ENCODE measurements around the gene LGALS8.
"Not testable (repeated sequence)": the region's sequence is repeated elsewhere in the genome, so short reads cannot be mapped to it uniquely, and the experiment has no call there.

LGALS8 gene

DNA sequence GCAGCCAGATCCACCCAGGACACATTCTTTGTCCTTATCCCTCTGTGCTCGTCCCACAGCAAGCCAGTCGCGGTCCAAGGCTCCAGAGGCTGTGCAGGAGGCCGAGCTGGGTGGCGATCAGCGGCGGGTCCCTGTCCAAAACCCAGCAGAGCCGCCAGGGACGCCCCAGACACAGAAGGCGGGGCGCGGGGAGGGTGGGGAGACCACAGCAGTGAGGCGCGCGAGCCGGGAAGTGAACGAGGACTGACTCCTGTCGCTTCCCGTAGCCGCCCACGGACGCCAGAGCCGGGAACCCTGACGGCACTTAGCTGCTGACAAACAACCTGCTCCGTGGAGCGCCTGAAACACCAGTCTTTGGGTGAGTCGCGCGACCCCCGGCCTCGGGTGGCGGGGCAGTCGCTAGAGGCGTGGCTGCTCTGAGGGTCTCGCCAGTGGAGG is at the start of gene LGALS8:
Gene LGALS8 (plus strand): TSS at position 279 of the 438 bp plus-strand sequence. CDS start 2,089 bp downstream, outside the sequence.
- peak; percentile 97 for DNase-seq

DNA sequence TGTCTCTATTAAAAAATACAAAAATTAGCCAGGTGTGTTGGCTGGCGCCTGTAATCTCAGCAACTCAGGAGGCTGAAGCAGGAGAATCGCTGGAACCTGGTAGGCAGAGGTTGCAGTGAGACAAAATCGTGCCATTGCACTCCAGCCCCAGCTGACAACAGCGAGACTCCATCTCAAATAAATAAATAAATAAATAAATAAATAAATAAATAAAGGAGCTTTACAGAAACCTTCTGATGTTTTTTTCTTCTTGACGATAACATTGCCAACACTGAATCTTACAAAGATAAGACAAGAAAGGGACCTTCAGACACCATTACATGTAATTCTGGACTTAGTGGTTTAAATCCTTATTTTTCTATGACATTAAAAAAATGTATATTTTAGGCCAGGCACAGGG is 47.8 kb upstream of the LGALS8 start:
- no peak for DNase-seq

DNA sequence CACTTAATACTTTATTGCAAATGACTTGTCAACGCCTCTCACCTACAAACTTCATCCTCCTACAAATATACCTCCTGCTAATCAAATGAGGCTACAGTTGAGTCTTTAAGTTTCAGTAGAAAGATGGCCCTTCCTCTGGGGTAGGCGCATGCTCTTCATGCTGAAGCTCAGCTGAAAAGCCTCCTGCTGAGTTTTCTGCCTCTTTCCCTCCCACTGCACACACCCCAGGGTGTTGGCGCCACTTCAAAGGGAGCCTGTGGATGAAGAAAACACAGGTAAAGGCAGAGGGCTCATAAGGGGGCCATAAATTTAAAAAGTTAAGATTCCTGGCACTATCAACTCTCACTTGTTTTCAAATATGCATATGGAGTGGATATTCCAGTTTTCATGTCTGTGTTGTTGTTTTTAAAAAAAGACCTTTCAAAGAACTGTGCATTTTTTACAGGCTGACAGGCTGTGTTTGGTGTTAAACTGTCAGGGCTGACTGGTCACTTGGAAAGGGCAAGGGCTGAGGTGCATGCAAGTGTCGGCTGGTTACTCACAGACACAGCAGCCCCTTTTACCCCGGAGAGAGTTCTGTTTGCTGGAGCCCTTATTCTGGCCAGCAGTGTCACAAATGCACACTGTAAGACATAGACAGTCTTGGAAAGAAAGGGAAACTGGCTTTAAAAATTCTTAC is 42.9 kb upstream of the LGALS8 start:
- no peak for DNase-seq

DNA sequence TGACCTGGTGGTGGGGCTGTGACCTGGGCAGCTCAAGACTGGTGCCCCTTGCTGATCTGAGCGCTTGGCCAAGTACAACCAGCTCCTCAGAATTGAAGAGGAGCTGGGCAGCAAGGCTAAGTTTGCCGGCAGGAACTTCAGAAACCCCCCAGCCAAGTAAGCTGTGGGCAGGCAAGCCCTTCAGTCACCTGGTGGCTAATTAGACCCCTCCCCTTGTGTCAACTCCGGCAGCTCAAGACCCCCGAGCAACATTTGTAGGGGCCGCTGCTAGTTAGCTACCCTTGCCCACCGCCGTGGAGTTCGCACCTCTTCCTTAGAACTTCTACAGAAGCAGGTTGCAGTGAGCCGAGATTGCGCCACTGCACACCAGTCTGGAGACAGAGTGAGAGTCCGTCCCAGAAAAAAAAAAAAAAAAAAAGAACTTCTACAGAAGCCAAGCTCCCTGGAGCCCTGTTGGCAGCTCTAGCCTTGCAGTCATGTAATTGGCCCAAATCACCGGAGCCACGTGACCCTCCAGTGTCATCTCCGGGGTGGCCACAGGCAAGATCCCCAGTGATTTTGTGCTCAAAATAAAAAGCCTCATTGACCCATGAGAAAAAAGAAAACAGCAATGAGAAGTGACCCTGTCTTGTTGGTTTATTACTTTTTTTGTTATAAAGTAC is 39.3 kb upstream of the LGALS8 start:
- DNase-seq: no peak

DNA sequence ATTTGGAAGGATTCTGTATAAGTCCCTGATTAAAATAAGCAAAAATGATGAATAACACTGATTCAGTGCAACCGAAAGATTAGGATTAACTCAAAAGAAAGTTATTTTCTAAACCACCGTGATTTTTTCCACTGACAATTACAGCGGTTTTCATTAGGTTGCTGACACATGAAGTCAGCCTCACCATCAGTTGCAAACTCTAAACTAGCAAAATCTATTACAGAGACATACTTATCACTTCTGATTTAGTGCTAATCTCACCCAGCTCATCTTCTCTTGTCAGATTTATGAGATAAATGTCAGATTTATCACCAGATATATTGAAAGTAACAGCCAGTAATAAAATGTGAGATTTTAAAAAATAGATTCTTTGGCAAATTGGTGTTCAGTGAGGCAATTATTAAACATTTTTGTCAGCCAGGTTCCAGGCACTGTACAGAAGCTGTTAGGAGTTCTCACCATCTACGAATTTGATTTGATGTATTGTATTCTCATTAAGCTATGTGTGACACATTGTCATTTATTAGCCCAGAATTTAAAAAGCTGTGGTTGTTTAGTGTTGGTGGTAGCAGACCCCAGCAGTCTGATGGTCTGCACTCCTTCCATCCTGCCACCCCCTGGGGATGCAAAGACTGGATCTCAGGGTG is 37.3 kb upstream of the LGALS8 start:
- DNase-seq: no peak

DNA sequence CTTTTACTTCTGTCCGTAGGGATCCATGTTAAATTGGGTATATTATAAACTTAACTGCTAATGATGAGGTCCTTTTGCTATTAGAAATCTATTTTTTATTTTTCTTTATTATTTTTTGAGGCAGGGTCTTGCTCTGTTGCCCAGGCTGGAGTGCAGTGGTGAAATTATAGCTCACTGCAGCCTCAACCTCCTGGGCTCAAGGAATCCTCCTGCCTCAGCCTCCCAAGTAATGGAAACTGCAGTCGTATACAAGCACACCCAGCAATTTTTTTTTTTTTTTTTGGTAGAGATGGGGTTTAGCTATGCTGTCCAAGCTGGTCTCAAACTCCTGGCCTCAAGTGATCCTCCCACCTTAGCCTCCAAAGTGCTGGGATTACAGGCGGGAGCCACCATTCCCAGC is 34.6 kb upstream of the LGALS8 start:
- not testable (repeated sequence) for DNase-seq

DNA sequence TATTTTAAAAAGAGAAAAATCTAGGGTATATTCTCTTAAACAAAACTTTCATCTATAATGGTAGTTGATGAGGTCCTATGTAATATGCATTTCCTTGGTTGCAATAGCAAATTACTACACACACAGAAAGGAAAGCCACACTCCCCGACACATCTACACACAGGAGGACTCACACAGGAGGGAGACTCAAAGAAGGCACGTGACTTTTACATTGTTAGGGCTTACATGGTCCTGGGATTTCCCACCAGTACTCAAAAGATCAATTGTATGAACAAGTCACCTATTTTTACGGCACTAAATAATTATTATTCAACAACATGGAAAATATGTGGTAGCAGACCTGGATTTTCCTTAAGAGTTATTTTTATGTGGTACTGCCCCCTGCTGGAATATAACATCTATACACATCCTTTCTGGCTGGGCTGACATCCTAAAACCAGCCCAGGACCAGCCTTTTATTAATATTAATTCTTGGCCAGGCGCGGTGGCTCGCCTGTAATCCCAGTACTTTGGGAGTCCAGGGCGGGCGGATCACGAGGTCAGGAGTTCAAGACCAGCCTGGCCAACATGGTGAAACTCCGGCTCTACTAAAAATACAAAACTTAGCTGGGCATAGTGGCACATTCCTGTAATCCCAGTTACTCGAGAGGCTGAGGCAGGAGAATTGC is 33.9 kb upstream of the LGALS8 start:
- DNase-seq: peak; percentile 75

DNA sequence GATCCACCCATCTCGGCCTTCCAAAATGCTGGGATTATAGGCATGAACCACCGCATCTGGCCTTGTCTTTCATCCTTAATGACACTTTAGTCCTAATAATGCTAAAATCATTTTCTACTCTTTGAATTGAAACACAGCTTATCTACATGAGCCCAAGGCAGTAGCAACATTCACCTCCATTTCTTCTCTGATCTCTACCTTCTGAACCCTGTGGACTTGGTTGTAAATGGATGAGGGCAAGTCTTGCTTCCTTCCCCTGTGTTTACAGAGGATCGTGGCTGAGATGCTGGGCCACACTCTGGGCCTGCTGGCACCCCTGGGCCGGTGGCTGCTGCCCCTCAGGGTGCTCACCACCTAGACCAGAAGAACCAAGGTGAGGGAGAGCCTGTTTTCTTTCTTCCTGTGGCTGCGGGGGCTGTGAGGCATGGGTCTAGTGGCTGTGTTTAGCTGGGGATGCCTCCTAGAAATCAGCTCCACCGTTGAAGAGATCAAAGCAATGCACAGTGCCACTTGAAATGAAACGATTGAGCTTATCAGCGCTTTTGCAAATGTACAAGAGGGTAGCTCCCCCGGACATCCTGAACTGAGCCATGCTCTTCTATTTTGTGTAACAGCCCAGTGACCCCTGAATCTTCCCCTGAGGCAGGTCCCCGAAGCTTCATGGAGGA is 32.2 kb upstream of the LGALS8 start:
- DNase-seq: no peak

DNA sequence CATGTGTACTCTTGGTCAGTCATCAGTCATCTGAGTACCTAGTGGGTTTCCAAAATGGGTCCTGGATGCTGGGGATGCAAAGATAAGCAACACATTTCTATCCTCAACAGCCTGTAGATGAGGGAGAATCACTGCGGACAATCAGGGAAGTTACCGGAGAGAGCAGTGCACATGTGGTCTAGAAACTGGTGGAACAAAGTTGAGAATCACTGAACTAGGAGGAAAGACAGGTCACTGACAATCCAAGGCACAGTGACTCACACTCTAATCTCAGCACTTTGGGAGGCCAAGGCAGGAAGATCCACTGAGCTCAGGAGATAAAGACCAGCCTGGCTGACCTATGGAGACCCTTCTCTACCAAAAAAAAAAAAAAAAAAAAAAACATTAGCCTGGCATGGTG is 31.4 kb upstream of the LGALS8 start:
- DNase-seq: no peak

DNA sequence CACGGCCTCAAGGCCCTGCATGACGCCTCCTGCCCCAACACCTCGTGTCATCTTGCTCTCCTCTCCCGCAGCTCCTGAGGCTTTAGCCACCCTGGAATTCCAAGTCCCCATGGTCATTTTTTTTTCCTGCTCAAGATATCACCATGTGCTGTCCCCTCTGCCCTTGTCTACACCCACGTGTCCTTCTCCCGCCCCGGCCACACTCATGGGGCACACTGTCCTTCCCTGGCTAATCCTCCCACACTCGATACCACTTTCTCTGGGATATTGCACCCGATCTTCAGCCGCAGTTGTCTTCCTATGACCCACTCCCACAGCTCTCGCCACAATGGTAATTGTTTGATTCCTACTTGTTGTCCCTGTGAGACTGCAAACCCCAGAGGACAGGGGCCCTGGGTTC is 29.7 kb upstream of the LGALS8 start:
- no peak for DNase-seq

DNA sequence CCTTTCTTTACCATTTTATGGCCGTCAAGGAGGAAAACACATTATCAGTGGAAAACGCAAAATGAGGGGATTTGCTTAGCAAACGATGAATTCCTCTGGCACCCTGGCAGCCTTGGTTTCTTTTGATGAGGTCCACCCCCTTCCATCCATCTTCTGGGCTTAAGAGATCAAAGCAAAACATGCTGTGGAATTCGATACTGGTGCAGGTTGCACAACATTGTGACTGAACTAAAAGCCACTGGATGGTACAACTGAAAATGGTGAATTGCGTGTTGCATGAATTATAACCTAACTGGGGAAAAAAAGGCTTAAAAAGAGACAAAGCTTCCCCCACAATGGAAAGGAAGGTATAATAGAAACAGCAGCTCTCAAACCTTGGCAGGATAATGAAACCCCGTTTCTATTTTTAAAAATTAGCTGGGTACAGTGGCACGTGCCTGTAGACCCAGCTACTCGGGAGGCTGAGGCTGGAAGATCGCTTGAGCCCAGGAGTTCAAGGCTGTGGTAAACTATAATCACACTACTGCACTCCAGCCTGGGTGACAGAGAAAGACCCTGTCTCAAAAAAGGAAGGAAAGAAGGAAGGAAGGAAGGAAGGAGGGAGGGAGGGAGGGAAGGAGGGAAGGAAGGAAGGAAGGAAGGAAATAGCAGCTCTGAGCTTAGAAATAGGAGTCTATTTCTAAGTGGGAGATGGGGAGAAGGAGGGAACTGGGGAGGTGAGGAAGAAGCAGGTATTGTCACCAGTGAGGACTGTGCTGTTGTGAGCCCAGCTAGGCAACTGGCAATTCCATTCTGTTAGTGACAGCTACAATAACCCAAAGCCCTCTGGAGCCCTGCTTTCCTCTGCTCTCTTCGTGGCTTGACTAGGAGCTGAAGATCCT is 29.0 kb upstream of the LGALS8 start:
- DNase-seq: no peak

DNA sequence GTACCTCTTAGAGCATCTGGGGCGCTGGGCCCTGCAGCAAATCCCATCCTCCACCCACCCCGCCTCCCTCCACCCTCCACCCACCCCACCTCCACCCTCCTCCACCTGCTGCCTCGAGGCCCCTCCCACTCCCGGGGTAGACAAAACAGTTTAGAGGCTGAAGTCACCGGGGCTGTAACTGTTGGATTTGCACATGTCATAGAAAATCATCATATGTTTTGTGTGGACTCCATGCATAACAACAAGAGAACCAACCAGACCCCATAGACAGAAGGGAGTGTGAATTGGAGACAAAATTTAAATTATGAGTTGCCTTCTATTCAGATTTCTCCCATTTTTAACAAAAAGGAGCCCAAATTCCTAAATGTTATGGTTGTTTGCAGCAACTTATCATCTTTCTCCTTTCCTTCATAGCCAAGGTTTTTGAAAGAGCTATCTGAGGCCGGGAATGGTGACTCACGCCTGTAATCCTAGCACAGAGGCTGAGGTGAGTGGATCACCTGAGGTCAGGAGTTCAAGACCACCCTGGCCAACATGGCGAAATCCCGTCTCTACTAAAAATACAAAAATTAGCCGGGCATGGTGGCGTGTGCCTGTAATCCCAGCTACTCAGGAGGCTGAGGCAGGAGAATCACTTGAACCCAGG is 28.2 kb upstream of the LGALS8 start:
- DNase-seq: no peak

DNA sequence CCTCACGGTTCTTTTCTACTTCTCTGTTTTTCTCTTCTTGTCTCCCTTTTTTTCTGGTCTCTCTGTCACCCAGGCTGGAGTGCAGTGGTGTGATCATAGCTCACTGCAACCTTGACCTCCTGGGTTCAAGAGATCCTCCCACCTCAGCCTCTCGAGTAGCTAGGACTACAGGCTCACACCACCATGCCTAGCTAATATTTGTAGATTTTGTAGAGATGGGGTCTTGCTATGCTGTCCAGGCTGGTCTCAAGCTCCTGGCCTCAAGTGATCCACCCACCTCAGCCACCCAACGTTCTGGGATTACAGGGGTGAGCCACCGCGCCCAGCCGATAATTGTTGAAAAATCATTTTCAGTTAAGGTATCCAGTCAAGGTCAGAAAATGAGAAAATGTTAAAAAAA is 25.9 kb upstream of the LGALS8 start:
- DNase-seq: no peak

DNA sequence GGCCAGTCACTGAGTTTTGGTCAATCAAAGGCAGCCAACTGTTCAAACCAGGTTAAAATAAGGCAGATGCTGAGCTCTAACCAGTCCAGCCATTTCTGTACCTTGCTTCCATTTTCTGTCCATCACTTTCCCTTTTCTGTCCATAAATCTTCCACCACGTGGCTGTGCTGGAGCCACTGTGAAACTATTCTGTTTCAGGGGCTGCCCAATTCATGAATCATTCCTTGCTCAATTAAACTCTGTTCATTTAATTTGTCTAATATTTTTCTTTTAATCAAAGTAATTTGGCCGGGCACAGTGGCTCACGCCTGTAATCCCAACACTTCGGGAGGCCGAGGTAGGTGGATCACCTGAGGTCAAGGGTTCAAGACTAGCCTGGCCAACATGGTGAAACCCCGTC is 22.7 kb upstream of the LGALS8 start:
- no peak for DNase-seq

DNA sequence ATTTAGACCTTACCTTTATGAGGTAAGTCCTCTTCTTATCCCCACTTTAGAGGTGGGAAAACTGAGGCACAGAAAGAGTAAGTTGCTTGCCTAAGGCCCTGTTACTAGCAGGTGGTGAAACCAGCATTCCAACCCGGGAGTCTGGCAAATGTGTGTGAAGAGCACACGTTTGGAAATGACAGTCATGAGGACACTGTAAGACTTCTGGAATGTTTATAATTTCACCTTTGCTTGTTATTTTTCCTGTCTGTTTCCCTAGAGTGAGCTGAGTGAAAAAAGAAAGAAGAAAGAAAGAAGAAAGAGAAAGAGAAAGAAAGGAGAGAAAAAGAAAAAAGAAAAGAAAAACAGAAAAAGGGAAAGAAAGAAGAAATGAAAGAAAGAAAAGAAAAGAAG is 21.2 kb upstream of the LGALS8 start:
- DNase-seq: no peak

DNA sequence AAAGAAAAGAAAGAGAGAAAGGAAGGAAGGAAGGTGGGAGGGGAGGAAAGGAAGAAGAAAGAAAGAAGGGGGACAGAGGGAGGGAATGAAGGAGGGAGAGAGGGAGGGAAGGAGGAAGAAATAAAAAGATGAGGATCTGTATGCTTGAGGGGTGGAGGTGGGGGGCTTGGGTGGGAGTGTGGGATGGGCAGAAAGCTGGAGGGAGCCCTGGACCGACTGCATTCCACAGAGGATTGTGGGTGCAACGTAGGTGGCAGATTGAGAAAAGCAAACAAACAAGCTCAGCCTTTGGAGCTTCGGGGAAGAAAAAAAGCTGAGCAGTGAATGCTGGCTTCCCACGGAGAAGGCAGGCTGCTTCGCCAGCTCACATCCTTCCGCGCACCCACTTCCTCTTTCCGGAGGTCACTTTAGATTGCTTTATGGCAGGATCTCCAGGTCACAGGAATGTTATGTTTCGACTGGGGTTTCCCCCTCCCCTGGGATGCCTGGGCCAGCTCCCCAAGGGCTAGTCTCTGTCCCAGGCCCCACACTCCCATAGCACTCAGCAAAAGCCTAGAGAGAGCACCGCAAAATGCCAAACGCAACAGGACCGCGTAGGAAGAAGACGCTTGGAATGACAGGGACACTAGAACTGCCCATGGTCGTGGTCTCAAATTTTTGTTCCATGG is 20.7 kb upstream of the LGALS8 start:
- DNase-seq: peak; percentile 90

DNA sequence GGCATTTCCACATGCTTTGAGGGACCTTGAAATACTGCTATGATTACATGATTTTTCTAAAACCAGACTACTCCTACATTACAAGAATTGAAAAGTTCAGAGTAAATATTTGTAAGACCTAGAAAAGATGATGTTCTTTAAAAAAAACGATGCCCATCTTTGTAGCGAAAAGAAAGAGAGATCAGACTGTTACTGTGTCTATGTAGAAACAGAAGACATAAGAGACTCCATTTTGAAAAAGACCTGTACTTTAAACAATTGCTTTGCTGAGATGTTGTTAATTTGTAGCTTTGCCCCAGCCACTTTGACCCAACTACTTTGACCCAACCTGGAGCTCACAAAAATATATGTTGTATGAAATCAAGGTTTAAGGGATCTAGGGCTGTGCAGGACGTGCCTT is 19.4 kb upstream of the LGALS8 start:
- not testable (repeated sequence) for DNase-seq

DNA sequence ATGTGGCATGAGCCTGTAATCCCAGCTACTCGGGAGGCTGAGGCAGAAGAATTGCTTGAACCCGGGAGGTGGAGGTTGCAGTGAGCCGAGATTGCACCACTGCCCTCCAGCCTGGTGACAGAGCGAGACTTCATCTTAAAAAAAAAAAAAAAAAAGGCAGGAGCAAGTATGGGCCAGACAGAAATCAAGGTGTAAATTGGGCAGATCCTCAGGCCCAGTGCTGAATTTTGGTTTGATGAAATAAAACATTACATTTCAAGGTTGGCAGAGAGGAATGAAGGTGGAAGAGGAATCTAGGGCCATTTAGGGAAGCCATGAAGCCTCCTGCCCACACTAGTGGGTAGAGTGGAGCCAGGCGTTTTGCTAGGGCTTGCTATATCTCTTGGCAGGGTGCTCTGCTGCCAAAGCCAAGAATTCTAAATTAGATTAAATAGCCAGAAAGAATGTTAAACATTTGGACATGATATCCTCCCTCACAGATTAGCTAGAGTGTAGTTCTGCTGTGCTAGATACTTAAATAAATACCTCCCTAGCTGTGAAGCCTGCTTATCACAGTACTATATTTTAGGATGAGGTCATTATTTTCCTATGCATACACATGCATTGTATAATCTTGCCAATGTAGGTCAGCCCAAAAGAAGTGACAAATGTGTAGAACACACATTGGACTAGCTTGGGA is 16.6 kb upstream of the LGALS8 start:
- no peak for DNase-seq

DNA sequence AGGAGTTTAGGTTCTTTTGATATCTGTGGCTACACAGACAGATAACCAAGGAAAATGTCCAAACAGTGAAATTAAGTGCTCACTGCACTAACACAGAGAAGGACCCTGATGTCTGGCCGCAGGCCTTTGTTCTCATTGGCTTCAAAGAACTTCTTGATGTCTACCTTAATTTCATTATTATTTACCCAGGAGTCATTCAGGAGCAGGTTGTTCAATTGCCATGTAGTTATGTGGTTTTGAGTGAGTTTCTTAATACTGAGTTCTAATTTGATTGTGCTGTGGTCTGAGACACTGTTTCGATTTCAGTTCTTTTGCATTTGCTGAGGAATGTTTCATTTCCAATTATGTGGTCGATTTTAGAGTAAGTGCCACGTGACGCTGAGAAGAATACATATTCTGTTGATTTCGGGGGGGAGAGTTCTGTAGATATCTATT is 15.2 kb upstream of the LGALS8 start:
- DNase-seq: no peak

DNA sequence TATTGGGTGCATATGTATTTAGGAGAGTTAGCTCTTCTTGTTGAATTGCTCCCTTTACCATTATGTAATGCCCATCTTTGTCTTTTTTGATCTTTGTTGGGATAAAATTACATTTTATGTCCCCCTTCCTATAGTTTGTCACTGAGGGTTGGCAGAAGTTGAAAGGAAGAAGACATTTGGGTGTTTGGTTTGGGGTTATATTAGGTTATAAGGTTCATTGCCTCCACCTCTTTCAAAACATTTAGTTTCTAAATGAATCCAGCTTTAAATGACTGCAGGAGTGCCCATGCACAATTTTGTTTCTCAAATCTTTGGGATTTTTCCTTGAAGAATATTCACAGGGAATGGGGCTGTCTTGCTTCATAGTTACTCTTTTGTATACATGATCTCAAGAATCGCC is 14.6 kb upstream of the LGALS8 start:
- DNase-seq: no peak

All from suppressor macrophage treated with lipopolysaccharide for 4 hours (primary cell).